CD14-positive monocyte (primary cell): ENCODE results near the gene HECTD4. TPM values are rescaled to one million over a fixed set of nuclear protein-coding genes. Genes with fewer than 3 reads are reported as not detected.

Experiments
- DNase-seq, 3 donors: peaks; one replicate each; pipeline ENCODE4 v3.0.0-alpha.2; 2011 to 2022
- H2AFZ ChIP-seq: 2 replicates; pipeline ENCODE4 v1.6.0; 2012; ENCODE audit warnings: mild to moderate bottlenecking, low read depth, low read length, inconsistent platforms; ENCODE audit not compliant: insufficient read depth, poor library complexity, severe bottlenecking
- H3K27ac ChIP-seq, 2 donors: 1 replicate in 1 of 2; 2 replicates in 1 of 2; pipeline ENCODE4 v1.5.1; 2012 to 2013; ENCODE audit warnings: low read length in 2 of 2, control low read depth in 1 of 2, inconsistent platforms in 1 of 2, low read depth in 1 of 2, mild to moderate bottlenecking in 1 of 2
- H3K27me3 ChIP-seq, 2 donors: one replicate each; pipeline versions ENCODE4 v1.6.0 to v1.6.1; 2011 to 2013; ENCODE audit warnings: low read length in 2 of 2; ENCODE audit not compliant: control insufficient read depth in 2 of 2, insufficient read depth in 2 of 2
- H3K36me3 ChIP-seq, 2 donors: replicated peaks in 1 of 2; 1 replicate in 1 of 2; 2 replicates in 1 of 2; pipeline versions ENCODE4 v1.5.1 to v1.6.1; 2012 to 2013; ENCODE audit warnings: low read length in 2 of 2, control low read depth in 1 of 2, inconsistent platforms in 1 of 2, mild to moderate bottlenecking in 1 of 2; ENCODE audit not compliant: insufficient read depth in 2 of 2, control insufficient read depth in 1 of 2
- H3K4me1 ChIP-seq, 2 donors: 1 replicate in 1 of 2; 2 replicates in 1 of 2; pipeline versions ENCODE4 v1.5.1 to v1.6.1; 2012 to 2013; ENCODE audit warnings: low read length in 2 of 2, control low read depth in 1 of 2, inconsistent platforms in 1 of 2, mild to moderate bottlenecking in 1 of 2, moderate library complexity in 1 of 2; ENCODE audit not compliant: insufficient read depth in 2 of 2, control insufficient read depth in 1 of 2
- H3K4me2 ChIP-seq: replicated peaks from 2 replicates; pipeline ENCODE3; 2012; ENCODE audit warnings: low read length, moderate library complexity, mild to moderate bottlenecking; ENCODE audit not compliant: poor library complexity, severe bottlenecking; ENCODE audit errors: extremely low read depth
- H3K4me3 ChIP-seq, 3 experiments: fragments of 200-600 bp in 1 of 3; sonication (generic) in 1 of 3; replicated peaks in 1 of 3; 1 replicate in 2 of 3; 2 replicates in 1 of 3; pipeline ENCODE4 v1.5.1; 2011 to 2013; ENCODE audit warnings: low read length in 3 of 3, mild to moderate bottlenecking in 3 of 3, control low read depth in 2 of 3, low read depth in 2 of 3, inconsistent platforms in 1 of 3, moderate library complexity in 1 of 3
- H3K79me2 ChIP-seq: 2 replicates; pipeline ENCODE4 v1.6.0; 2012; ENCODE audit warnings: mild to moderate bottlenecking, control low read depth, inconsistent platforms, low read length, moderate library complexity; ENCODE audit not compliant: insufficient read depth
- H3K9ac ChIP-seq: 2 replicates; pipeline ENCODE4 v1.6.0; 2017; ENCODE audit warnings: low read length, mild to moderate bottlenecking; ENCODE audit not compliant: insufficient read depth, poor library complexity, severe bottlenecking
- H3K9me3 ChIP-seq, 2 donors: replicated peaks in 1 of 2; 1 replicate in 1 of 2; 2 replicates in 1 of 2; pipeline versions ENCODE4 v1.5.1 to v1.6.1; 2012 to 2013; ENCODE audit warnings: low read length in 2 of 2, control low read depth in 1 of 2; ENCODE audit not compliant: control insufficient read depth in 1 of 2, insufficient read depth in 1 of 2
- H4K20me1 ChIP-seq: 2 replicates; pipeline ENCODE4 v1.6.0; 2012; ENCODE audit warnings: mild to moderate bottlenecking, low read length, control low read depth, moderate library complexity; ENCODE audit not compliant: insufficient read depth
- H3K27ac Mint-ChIP-seq, 7 donors: one replicate each; pipeline ENCODE4 v1.8.0; 2020; ENCODE audit warnings: mild to moderate bottlenecking in 7 of 7, mixed read lengths in 7 of 7, moderate library complexity in 6 of 7, inconsistent platforms in 2 of 7
- H3K27me3 Mint-ChIP-seq, 3 donors: one replicate each; pipeline ENCODE4 v1.8.0; 2021 to 2022; ENCODE audit warnings: low read depth in 3 of 3, mild to moderate bottlenecking in 3 of 3, mixed read lengths in 3 of 3, moderate library complexity in 3 of 3, inconsistent platforms in 1 of 3
- H3K36me3 Mint-ChIP-seq, 2 donors: one replicate each; pipeline ENCODE4 v1.8.0; 2020; ENCODE audit warnings: mixed read lengths in 2 of 2, inconsistent platforms in 1 of 2, mild to moderate bottlenecking in 1 of 2
- H3K4me1 Mint-ChIP-seq: one replicate; pipeline ENCODE4 v1.8.0; 2020; ENCODE audit warnings: mild to moderate bottlenecking, mixed read lengths
- H3K4me3 Mint-ChIP-seq, 2 donors: one replicate each; pipeline ENCODE4 v1.8.0; 2020; ENCODE audit warnings: mild to moderate bottlenecking in 2 of 2, mixed read lengths in 2 of 2, moderate library complexity in 1 of 2
- H3K9me3 Mint-ChIP-seq, 7 donors: one replicate each; pipeline ENCODE4 v1.8.0; 2020 to 2022; ENCODE audit warnings: mixed read lengths in 7 of 7, mild to moderate bottlenecking in 6 of 7, moderate library complexity in 6 of 7, inconsistent platforms in 2 of 7
- CTCF ChIP-seq: fragments of 200-600 bp; IDR thresholded peaks from one replicate; pipeline ENCODE4 v1.8.0; 2022; ENCODE audit warnings: antibody characterized with exemption, mild to moderate bottlenecking
- WGBS: methylation state at CpG from one replicate; pipeline ENCODE4 v1.1.5; 2013; ENCODE audit warnings: missing lambda C conversion rate; ENCODE audit not compliant: insufficient coverage; 5-methylcytosine and 5-hydroxymethylcytosine counted together
- intact Hi-C, 2 donors: fragments of 100-400 bp; cut with micrococcal nuclease; formaldehyde crosslinking; loops; one replicate each; pipeline versions ENCODE4 v1.15.0 to v1.15.1; 2023
- polyA plus RNA-seq, 3 donors: library from polyadenylated mRNA; depleted of rRNA in 1 of 3; unstranded in 2 of 3; stranded (reverse) in 1 of 3; fragments of 300-500 nt in 2 of 3; fragments of >200 nt in 1 of 3; fragmentation: Illumina TruSeq in 2 of 3; gene quantifications; 1 replicate in 2 of 3; 2 replicates in 1 of 3; pipeline ENCODE4 v1.2.3, GENCODE V29; 2012 to 2021

HECTD4 gene
- polyA plus RNA-seq, 3 donors: 0.73 to 18.3 (median 2.4) TPM

GRCh38 chr12:112370199-112370598 lies 12.0 kb downstream of the HECTD4 start:
- peaks cover 64% of the 10 kb centered on the region for H4K20me1 ChIP-seq

GRCh38 chr12:112368856-112369255 lies 13.4 kb downstream of the HECTD4 start:
- Histone ChIP-seq H3K4me1 (no peaks in the 10 kb centered on the region), H3K79me2 (peaks cover 94% of the 10 kb centered on the region), H3K9ac (no peak overlapping the region), H2AFZ (no peak overlapping the region), H3K27me3 (no peaks in the 10 kb centered on the region), H3K9me3 (no peaks in the 10 kb centered on the region), H3K4me2 (no peak overlapping the region), H3K27ac (no peak overlapping the region), H3K36me3 (peaks cover 0 to 4% of the 10 kb centered on the region in 2 donors), H4K20me1 (peaks cover 63% of the 10 kb centered on the region), H3K4me3 (no peak overlapping the region)
- Mint-ChIP-seq H3K36me3 (peaks cover 0 to 2% of the 10 kb centered on the region in 2 donors), H3K27me3 (no peaks in the 10 kb centered on the region), H3K4me1 (peaks cover 4% of the 10 kb centered on the region), H3K4me3 (no peak overlapping the region), H3K27ac (no peak overlapping the region), H3K9me3 (peaks cover 0 to 3% (median 0%) of the 10 kb centered on the region in 7 donors)
- no peak for DNase-seq
- 100% methylated on average over 2 of the region's 6 CpGs for WGBS
- no peak for TF ChIP-seq CTCF
- intact Hi-C loops: no loop called here

More at GRCh38 chr12:112370199-112370598, 12.0 kb downstream of the HECTD4 start:
- peaks cover 4% of the 10 kb centered on the region for H3K4me1 Mint-ChIP-seq
- H3K36me3 Mint-ChIP-seq: peaks cover 0 to 2% of the 10 kb centered on the region in 2 donors
- no CpG with 5 or more reads among the region's 1 CpG for WGBS
- Histone ChIP-seq H3K4me2 (no peak overlapping the region), H3K27ac (no peak overlapping the region), H3K36me3 (peaks cover 0 to 9% of the 10 kb centered on the region in 2 donors), H3K4me1 (no peaks in the 10 kb centered on the region), H3K79me2 (peaks cover 97% of the 10 kb centered on the region), H3K27me3 (no peaks in the 10 kb centered on the region), H3K9me3 (no peaks in the 10 kb centered on the region), H3K9ac (no peak overlapping the region), H2AFZ (no peak overlapping the region), H3K4me3 (no peak overlapping the region)
- TF ChIP-seq CTCF: no peak
- H3K27ac Mint-ChIP-seq: no peak overlapping the region
- no peak overlapping the region for H3K4me3 Mint-ChIP-seq
- no peak for DNase-seq
- H3K27me3 Mint-ChIP-seq: no peaks in the 10 kb centered on the region
- intact Hi-C loops: no loop called here
- peaks cover 0 to 3% (median 0%) of the 10 kb centered on the region in 7 donors for H3K9me3 Mint-ChIP-seq
